Upper lobe of left lung (tissue), 4 donors: Measurements from ENCODE around the gene NOA1.

Experiments used
- POLR2AphosphoS5 ChIP-seq, 2 donors: sonication (generic); formaldehyde crosslinking; IDR thresholded peaks; one replicate each; pipeline ENCODE4 v1.5.1; 2017; ENCODE audit warnings: antibody characterized with exemption in 2 of 2
- TF ChIP-seq, protein P1 (sequence below), 6 experiments: fragments of 450-650 bp in 4 of 6; fragments of 200-600 bp in 2 of 6; sonication (generic) in 2 of 6; IDR thresholded peaks; one replicate each; pipeline ENCODE4 v1.5.1; 2016 to 2019; ENCODE audit warnings: antibody characterized with exemption in 6 of 6

DNA sequence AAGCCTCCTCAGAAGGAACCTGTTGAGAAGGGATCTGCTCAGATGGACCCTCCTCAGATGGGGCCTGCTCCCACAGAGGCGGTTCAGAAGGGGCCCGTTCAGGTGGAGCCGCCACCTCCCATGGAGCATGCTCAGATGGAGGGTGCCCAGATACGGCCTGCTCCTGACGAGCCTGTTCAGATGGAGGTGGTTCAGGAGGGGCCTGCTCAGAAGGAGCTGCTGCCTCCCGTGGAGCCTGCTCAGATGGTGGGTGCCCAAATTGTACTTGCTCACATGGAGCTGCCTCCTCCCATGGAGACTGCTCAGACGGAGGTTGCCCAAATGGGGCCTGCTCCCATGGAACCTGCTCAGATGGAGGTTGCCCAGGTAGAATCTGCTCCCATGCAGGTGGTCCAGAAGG is 46.8 kb downstream of the NOA1 start:
- no peak for TF ChIP-seq POLR2AphosphoS5 (IDR thresholded peaks at IDR 0.05)
- TF ChIP-seq, protein P1, sequence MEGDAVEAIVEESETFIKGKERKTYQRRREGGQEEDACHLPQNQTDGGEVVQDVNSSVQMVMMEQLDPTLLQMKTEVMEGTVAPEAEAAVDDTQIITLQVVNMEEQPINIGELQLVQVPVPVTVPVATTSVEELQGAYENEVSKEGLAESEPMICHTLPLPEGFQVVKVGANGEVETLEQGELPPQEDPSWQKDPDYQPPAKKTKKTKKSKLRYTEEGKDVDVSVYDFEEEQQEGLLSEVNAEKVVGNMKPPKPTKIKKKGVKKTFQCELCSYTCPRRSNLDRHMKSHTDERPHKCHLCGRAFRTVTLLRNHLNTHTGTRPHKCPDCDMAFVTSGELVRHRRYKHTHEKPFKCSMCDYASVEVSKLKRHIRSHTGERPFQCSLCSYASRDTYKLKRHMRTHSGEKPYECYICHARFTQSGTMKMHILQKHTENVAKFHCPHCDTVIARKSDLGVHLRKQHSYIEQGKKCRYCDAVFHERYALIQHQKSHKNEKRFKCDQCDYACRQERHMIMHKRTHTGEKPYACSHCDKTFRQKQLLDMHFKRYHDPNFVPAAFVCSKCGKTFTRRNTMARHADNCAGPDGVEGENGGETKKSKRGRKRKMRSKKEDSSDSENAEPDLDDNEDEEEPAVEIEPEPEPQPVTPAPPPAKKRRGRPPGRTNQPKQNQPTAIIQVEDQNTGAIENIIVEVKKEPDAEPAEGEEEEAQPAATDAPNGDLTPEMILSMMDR (IDR thresholded peaks at IDR 0.05): no peak
